Stimulated activated CD4-positive, alpha-beta T cell treated with anti-CD3 and anti-CD28 coated beads, Interleukin-2, amount 100 ng/mL, for 48 hours (primary cell): ENCODE results near the gene ZDHHC14.

Experiments
- DNase-seq, 2 donors: peaks; one replicate each; pipeline ENCODE4 v3.0.0-alpha.2; 2020

ZDHHC14 gene

GRCh38 chr6:157631838-157632614 lies 251.0 kb downstream of the ZDHHC14 start:
- DNase-seq, result no peak

GRCh38 chr6:157632821-157633220 lies 251.8 kb downstream of the ZDHHC14 start:
- no peak for DNase-seq

GRCh38 chr6:157634546-157634945 lies 253.6 kb downstream of the ZDHHC14 start:
- DNase-seq, result no peak

- no peak for DNase-seq
Observed at GRCh38 chr6:157635388-157636244, 254.6 kb downstream of the ZDHHC14 start.

GRCh38 chr6:157637516-157637915 lies 256.5 kb downstream of the ZDHHC14 start:
- DNase-seq, result no peak

GRCh38 chr6:157637941-157638662 lies 257.1 kb downstream of the ZDHHC14 start:
- DNase-seq, result no peak

- DNase-seq, result no peak
Observed at GRCh38 chr6:157638779-157639178, 257.8 kb downstream of the ZDHHC14 start.

- no peak for DNase-seq
Observed at GRCh38 chr6:157640746-157641451, 259.9 kb downstream of the ZDHHC14 start.

- no peak for DNase-seq
Observed at GRCh38 chr6:157641837-157642236, 260.8 kb downstream of the ZDHHC14 start.

GRCh38 chr6:157642736-157643135 lies 261.7 kb downstream of the ZDHHC14 start:
- DNase-seq, result no peak

GRCh38 chr6:157644043-157644810 lies 263.2 kb downstream of the ZDHHC14 start:
- DNase-seq, result peak; percentile 11 to 24

- no peak for DNase-seq
Observed at GRCh38 chr6:157645201-157645795, 264.3 kb downstream of the ZDHHC14 start.

- DNase-seq, result no peak
Observed at GRCh38 chr6:157646012-157646411, 265.0 kb downstream of the ZDHHC14 start.

- DNase-seq, result no peak
Observed at GRCh38 chr6:157647261-157647915, 266.4 kb downstream of the ZDHHC14 start.

GRCh38 chr6:157648561-157648960 lies 267.6 kb downstream of the ZDHHC14 start:
- DNase-seq, result no peak

- DNase-seq, result no peak
Observed at GRCh38 chr6:157649311-157650260, 268.6 kb downstream of the ZDHHC14 start.

GRCh38 chr6:157650261-157650640 lies 269.3 kb downstream of the ZDHHC14 start:
- no peak for DNase-seq

GRCh38 chr6:157650801-157651200 lies 269.8 kb downstream of the ZDHHC14 start:
- DNase-seq, result no peak

- DNase-seq, result no peak
Observed at GRCh38 chr6:157651731-157652490, 270.9 kb downstream of the ZDHHC14 start.
